ENCODE results near the gene TRIM43. TPM values are rescaled to one million over a fixed set of nuclear protein-coding genes. Genes with fewer than 3 reads are reported as not detected.
A peak's percentile ranks its signal among the peaks of the same experiment; 100 is the strongest.
"Not testable (repeated sequence)": the region's sequence is repeated elsewhere in the genome, so short reads cannot be mapped to it uniquely, and the experiment has no call there.

Gene TRIM43
- total RNA-seq, 1 experiment from 2014 or later = not detected

DNA sequence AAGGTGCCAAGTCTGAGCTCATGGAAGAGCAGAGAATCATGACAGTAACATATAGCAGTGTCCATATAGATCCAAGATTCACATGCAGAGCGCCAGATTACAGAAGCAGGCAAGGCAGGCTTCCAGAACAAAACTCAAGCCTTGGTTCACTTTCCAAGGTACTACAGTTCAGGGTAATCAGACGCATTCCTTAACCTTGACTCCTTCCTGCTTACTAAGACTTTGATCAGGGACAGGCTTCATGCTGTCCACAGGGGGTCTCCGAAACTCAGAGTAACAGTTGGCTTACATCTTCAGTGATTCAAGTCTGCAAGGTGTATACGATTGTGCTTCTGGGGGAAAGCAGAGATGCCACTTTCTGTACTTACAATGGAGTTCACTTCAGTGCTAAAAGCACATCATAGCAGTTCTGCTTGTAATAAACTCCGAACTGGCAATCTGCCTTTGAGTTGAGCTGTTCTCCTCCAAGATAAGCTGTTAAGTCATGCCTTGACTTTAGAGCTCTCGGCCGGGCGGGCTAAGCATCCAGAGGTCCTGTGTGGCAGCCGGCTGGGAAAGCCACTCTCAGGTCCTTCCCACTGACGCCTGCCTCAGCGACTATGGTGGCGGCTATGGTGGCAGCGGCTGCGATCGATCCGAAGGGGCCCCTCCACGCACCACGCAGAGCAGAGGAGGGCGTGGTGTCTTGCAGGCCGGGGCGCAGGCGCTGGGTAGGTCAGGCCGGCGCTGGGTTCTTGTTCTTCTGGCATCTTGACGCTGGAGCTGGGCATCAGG is 48.9 kb downstream of the TRIM43 start:
- not testable (repeated sequence) for DNase-seq (ENCODE audit: low read depth)

DNA sequence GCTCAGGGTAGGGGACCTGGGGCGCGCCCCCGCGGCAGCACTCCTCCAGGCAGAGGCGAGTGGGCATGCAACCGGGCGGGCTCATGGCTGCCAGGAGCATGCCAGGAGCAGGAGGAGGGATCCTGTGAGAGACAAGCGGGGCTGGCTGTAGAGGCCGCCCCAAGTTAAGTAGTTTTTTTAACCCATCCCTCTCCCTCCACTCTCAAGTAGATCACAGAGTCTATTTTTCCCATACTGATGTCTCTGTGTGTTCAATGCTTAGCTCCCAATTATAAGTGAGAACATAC is 49.4 kb downstream of the TRIM43 start:
- DNase-seq (ENCODE audit: low read depth) = not testable (repeated sequence)

DNA sequence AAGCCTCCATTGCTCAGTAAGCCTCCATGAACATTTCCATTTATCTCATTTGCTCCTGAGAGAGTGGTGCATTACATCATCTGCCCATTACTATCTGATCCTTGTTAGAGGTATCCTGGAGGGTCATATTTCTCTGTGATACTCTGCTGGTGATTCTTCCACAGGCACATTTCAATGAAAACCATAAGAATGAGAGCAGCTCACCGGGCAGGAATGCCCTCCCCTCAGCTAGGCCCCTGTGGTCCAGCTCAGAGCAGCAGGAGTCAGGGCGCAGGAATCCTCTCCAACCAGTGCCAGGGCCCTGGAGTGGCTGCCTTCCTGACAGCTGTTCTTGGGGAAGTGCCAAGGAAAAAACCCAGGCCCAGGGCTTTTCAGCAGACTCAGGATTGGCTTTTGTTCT is 50.0 kb downstream of the TRIM43 start:
- DNase-seq (ENCODE audit: low read depth) = peak; percentile 83

GRCh38 chr2:95642360-95642759 is 50.6 kb downstream of the TRIM43 start:
- not testable (repeated sequence) for DNase-seq (ENCODE audit: low read depth)

DNA sequence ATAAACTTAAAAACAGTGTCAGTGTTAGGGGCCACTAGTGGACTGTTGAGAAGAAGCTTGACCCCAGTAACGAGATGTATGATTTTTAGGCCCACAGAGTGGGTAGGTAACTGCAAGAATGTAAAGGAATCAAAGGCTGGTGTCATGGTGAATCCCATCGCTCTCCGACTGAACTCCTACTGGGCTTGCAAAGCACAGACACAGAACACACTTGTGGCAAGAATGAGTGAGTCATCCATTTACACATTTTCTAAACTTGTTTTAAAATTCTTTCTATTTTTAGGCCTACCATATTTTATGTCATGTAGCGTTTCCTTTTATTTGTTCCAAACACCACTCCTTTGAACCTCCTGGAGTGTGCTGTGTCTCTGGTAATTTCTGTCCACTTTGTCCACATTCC is 51.1 kb downstream of the TRIM43 start:
- DNase-seq (ENCODE audit: low read depth) = not testable (repeated sequence)

- DNase-seq (ENCODE audit: low read depth) = not testable (repeated sequence)
Observed at GRCh38 chr2:95645312-95645711, 53.5 kb downstream of the TRIM43 start.

GRCh38 chr2:95646274-95646994 is 54.6 kb downstream of the TRIM43 start:
- DNase-seq (ENCODE audit: low read depth) = not testable (repeated sequence)

DNA sequence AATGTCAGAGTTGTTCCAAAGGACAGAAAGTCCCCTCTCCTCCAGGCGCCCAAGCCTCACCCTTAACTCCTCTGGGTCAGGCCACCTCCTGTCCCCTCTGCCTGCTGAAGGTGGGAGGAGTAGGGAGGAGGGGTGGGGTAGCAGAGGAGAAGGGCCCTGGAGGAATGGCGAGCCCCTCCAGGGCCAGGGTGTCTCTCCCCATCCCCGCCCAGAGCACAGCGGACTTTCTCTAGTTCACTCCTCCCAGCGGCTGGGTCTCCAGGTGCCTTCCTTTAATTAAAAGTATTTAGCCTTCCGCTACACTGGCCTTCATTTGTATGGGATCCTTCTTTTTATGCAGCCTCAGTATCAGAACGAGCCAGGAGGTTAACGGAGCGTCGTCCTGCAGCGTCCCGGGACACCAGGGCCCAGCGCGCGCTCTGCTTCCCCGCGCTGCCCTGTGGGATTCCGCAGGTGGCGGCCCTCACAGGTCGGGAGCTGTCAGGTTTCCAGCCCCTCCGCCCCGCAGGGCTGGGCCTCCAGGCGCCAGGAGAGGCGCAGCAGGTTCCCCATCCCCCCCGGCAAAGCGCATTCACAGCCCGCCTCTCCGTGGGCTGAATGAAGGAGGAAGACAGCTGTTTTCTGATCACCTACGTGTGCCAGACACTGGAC is 57.2 kb downstream of the TRIM43 start:
- not testable (repeated sequence) for DNase-seq (ENCODE audit: low read depth)

Small RNAs within 50 kb of the gene (small RNA-seq; reads per million reads assigned to genes)
- gene AC009237.4 (not detected), gene AC009237.7 (not detected)

Other genes starting within 250 kb of the TRIM43 start
- gene FAHD2A, start 189.3 kb upstream of the TRIM43 start, total RNA-seq (2014; rRNA removed; shearing (Covaris generic)) = 35.1 and 41.7 TPM in 2 replicates
- not detected in 2 replicates for gene TRIM43B, start 107.2 kb upstream of the TRIM43 start, total RNA-seq (2014; rRNA removed; shearing (Covaris generic))

All from HT1080 (cell line).